ENCODE results near the gene PHACTR2.
"Not testable (repeated sequence)": the region's sequence is repeated elsewhere in the genome, so short reads cannot be mapped to it uniquely, and the experiment has no call there.

Gene PHACTR2

DNA sequence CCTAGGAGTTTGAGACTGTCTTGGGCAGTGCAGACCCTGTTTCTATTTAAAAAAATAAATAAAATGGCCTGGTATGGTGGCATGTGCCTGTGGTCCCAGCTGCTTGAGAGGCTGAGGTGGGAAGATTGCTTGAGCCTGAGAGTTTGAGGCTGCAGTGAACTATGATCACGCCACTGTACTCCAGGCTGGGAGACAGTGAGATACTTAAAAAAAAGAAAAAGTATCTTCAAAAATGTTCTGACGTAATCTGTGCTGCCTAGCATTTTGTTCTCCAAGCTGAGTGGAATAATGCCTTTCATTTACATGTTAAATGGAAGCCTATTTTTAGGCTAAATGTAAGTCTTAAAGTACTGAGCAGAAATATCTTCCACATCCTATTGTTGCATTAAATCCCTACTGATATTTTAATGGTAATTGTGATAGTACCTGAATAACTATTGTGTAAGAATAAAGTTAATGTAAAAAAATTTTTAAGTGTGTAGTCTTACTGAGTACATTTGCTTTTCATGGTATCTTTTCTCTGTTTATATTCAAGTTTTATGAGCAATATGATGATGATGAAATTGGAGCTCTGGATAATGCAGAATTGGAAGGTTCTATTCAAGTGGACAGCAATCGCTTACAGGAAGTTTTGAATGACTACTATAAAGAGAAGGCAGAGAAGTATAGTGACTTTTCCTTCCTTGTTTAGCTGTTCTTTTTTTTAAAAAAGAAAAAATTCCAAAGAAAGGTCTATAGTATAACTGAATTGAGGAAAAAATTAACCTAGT is 182.3 kb downstream of the PHACTR2 start:
- no peak for DNase-seq (ENCODE audit: low spot score)

DNA sequence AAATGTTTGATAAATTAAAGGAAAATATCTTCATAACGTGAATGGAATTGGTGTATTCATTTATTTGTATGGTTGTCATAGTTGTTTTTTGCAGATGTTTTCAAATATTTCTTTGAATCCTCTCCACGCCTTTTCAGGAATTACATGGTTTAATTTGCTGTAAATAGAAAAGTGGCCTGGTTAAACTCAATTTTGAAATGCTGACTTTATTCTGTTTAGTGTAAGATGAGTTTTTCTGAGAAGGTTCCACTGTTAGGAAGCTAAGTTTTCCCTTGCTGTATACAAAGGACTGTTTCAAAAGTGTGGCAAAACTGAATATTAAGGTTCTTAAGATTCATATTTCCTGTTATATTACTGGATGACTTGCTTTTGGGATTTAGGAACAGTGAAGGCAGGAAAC is 186.0 kb downstream of the PHACTR2 start:
- no peak for DNase-seq (ENCODE audit: low spot score)

DNA sequence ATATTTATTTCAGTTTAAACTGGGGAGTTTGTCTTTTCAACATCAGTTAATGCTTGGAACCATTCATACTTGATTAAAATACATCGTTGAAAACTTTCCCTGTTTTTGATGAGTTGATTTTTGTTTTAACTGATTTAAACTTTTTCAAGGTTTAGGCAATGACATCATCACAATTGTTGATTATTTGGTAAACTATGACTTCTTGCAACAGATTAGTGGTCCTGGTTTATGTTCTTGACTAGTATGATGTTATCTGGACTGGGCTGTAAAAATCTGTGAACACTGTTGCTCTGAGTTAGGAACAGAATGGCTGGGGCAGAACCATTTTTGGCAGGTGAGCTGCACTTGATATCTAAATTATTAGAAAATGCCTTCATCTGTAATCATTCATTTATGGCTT is 186.5 kb downstream of the PHACTR2 start, which contains the start of gene ZC2HC1B:
ZC2HC1B (plus strand) TSS at position 241 of the 400 bp plus-strand sequence; CDS start at position 307, 66 bp downstream.
- DNase-seq (ENCODE audit: low spot score): no peak

DNA sequence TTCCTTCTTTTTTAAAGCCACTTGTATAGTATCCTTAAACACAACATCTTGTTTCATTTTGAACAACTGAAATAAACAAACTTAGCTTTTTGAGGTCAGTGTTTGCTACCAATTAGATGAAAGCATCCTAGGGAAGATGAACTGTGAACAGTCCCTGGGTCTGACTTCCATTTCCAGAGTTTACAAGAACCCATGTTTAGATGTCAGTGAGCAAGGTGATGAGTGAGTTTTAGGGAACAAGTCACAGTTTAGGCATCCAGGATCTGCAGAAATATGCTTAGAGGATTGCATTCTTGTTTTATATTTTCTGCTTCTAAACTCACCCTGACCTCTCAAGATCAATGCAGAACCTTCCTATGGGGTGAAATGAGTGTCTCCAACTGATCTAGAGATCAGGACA is 189.5 kb downstream of the PHACTR2 start:
- no peak for DNase-seq (ENCODE audit: low spot score)

DNA sequence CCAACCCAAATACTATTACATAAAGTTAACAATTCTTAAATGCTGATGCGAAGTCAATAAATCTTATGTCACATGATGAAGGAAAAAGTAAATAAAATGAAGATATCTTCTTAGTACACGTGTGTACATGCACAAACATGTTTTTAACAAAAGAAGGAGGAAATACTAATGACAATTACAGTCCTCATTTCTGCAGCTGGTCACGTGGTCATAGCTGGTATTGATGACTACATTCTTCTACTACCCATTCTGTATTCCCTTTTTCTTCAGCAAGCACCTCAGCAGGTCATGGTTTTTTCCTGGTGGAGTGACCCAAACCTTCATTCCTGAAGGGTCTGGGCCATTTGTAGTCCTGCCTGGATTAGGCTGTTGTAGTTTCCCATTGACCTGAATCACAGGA is 191.0 kb downstream of the PHACTR2 start:
- not testable (repeated sequence) for DNase-seq (ENCODE audit: low spot score)

DNA sequence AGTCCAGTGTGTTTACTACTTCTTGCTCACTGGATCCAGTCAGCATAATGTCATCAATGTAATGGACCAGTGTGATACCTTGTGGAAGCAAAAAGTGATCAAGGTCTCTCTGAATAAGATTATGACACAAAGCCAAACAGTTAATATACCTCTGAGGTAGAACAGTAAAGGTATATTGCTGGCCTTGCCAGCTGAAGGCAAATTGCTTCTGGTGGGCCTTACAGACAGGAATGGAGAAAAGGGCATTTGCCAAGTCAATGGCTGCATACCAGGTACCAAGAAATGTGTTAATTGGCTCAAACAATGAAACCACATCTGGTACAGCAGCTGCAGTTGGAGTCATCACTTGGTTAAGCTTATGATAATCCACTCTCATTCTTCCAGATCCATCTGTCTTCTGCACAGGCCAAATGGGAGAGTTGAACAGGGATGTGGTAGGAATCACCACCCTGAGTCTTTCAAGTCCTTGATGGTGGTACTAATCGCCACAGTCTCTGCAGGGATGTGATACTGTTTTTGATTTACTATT is 193.5 kb downstream of the PHACTR2 start:
- not testable (repeated sequence) for DNase-seq (ENCODE audit: low spot score)

DNA sequence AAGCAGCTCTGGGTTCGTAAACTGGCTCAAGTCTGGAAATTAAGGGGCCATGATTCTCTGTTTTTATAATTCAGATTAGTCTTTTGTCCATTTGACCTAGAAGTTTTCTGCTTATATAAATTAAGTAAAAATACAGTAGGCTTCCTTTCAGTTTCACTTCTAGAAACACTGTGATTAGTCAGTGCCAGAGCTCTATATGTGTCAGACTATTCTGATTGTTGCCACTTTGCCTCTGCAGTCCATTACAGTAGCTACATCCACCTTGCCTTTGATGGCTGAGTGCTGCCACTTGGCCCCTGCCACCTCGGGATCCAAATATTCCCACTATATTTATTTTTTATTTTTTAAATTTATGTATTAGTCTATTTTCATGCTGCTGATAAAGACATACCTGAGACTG is 194.4 kb downstream of the PHACTR2 start:
- no peak for DNase-seq (ENCODE audit: low spot score)

DNA sequence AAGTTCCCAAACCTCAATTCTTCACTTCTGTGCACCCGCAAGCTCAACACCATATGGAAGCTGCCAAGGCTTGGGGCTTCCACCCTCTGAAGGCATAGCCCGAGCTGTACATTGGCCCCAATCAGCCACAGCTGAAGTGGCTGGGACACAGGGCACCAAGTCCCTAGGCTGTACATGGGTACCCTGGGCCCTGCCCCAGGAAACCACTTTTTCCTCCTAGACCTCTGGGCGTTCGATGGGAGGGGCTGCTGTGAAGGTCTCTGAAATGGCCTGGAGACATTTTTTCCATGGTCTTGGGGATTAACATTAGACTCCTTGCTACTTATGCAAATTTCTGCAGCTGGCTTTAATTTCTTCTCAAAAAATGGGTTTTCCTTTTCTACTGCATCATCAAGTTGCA is 195.8 kb downstream of the PHACTR2 start:
- not testable (repeated sequence) for DNase-seq (ENCODE audit: low spot score)

DNA sequence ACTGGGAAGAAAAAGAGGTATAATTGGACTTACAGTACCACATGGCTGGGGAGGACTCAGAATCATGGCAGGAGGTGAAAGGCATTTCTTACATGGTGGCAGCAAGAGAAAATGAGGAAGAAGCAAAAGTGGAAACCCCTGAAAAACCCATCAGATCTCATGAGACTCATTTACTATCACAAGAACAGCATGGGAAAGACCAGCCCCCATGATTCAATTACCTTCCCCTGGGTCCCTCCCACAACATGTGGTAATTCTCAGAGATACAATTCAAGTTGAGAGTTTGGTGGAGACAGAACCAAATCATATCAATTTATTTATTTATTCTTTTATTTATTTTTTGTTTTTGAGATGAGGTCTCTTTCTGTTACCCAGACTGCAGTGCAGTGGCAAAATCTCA is 196.7 kb downstream of the PHACTR2 start:
- not testable (repeated sequence) for DNase-seq (ENCODE audit: low spot score)

DNA sequence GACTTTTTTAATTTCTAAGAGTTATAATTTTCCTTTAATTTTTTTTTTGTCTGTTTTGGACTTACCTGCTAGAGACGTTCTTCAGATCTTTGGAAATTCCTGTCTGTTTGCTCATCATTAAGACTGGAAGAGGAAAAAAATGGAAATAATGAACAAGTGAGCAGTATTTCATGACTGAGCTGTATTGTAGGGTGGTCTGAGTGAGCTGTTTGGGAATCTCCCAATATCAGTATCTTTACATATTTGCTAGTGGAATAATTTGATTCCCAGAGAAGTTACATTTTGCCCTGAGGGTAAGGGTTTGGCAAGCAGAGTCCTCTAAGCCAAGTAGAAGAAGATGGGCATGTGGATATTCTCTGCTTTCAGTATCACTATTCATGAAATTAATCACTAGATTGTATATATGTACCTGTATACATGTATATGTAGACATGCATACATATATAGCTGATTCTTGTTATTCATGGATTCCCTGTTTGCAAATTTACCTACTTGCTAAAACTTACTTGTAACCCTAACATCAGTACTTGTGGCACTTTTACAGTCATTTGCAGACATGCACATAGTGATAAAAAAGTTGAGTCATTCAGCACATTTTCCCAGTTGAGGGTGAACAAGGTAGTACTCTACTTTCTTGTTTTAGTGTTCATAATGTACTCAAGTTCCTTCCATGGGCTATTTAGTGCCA is 200.0 kb downstream of the PHACTR2 start:
- DNase-seq (ENCODE audit: low spot score): no peak

DNA sequence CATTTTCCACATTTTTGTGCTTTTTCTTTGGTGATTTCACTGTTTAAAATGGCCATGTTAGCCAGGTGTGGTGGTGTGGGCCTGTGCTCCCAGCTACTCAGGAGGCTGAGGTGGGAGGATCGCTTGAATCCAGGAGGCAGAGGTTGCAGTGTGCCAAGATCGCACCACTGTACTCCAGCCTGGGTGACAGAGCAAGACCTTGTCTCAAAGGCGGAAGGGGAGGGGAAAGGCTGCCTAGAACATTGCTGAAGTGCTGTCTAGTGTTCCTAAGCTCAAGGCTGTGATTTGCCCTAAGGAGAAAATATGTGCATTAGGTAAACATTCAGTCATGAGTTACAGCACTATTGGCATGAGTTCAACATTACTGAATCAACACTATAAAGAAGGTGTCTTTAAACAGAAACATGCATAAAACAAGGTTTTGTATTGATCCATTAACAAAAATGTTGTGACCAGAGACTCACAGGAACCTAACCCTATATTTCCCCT is 200.6 kb downstream of the PHACTR2 start:
- DNase-seq (ENCODE audit: low spot score): no peak

DNA sequence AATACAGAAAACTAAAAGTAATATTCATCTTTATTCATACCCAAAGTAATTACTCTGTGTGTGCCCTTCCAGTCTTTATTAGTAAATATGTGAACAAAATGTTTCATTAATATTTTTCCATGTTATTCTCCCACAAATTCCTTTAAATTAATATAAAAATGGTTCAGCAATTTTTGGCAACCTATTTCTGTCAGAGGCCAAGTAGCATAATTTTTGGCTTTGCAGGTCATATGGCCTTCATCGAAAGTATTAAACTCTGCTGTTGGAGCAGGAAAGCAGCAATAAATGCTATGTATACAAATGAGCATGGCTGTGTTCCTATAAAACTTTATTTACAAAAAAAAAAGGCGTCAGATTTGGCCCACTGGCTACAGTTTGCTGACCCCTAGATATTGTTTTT is 202.6 kb downstream of the PHACTR2 start:
- DNase-seq (ENCODE audit: low spot score): no peak

Small RNA genes lying within 50 kb of the gene (small RNA-seq; reads per million reads assigned to genes)
- gene ZC2HC1B: 0 reads per million in 2 experiments
